NCI-H460 (cell line): ENCODE results near the gene SOBP. TPM values are rescaled to one million over a fixed set of nuclear protein-coding genes. Genes with fewer than 3 reads are reported as not detected.
"Not testable (repeated sequence)": the region's sequence is repeated elsewhere in the genome, so short reads cannot be mapped to it uniquely, and the experiment has no call there.

Experiments used
- DNase-seq: peaks from one replicate; pipeline ENCODE4 v3.0.0-alpha.2; 2016; ENCODE audit warnings: low read depth; ENCODE audit errors: extremely low read depth
- total RNA-seq: library from RNA; depleted of rRNA; stranded (reverse); fragments of >200 nt; shearing (Covaris generic); gene quantifications from 2 replicates; pipeline ENCODE4 v1.2.3, GENCODE V29; 2014

The SOBP gene
- total RNA-seq, 1 experiment from 2014 or later = 0.59 TPM

GRCh38 chr6:107520706-107521105 lies 30.8 kb downstream of the SOBP start:
- DNase-seq = not testable (repeated sequence)

DNA sequence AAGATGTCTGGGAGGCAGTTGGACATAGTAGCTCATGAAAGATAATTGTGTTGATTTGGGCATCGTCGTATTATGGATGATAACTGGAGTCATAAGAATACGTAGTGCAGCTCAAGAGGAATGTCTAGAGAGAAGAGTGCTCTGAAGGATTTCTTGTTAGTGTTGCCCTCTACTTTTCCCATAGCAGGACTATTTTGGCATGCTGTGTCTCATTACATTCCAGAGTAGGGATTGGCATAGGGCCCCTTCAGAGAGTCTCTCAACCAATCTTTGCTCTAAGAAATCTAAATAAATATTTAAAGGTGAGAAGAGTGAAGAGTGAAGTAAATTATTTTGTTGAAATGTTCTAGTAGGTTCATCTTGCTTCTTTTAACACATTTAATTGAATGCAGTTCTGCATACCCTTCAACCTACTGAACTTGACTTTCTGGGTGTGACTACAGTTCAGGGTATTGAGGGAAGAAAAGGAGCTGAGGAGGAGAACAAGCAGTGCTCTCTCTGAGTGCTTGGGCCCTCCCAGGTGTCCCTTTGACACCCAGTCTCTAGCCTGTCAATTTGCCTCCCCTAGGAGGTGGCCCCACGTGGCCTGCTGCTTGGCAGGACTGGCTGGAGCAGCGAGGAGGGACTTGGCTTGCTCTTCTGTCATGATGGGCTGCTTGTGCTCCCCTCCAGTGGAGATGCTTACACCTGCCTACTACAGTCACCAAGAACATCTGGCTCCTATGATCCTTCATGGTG lies 33.3 kb downstream of the SOBP start:
- DNase-seq = no peak

DNA sequence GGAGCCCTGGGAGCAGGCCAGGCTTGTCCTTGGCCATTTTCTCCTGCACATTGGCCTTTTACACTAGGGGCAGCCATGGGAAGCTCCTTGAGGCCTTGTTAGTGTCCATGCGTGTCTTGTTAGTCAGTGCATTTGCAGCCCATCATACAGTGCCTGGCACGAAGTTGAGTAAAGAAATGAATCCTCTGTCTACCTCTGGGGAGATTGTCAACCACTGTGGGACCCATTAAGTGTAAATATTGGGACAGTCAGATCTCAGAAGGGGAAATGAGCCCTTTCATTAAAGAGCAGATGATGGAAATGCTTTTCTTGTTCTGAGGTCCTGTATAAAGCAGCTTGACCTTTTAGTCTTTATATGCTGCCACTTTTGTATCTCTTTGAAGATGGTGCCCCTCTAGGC lies 33.9 kb downstream of the SOBP start:
- DNase-seq = no peak

DNA sequence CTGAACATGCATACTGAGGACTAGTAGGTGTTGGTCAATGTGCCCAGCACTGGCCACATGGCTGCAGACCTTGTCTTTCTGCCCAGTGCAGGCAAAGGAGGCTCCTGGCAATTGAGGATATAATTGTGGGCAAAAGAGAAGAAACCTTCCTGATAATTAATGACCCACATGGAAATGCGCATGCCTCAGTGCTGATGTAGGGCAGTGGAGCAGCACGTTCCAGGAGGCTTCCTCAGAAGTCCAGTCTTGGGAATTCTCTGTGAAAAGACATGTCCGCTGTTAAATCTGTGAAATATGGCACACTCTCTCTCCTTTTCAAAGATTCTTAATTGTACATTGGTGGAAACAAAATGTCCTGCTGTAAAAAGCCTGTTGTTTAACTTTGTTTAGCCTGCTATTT lies 34.7 kb downstream of the SOBP start:
- DNase-seq = no peak

DNA sequence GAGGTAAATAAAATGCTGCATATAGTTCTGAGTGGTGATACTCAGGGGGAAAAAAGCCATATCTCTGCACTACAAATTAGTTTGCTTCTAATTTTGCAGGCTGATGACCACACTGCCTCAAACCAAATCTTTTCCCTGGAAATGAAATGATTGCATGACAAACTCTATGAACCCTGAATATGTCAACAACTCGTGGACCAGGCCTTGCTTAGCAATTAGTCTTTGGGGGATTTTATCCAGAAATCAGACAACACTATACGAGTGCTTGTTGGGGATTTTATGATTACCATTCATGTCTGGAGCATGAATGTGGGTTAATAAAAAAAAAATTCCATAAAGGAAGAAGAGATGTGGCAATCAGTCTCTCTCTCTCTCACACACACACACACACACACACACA lies 42.0 kb downstream of the SOBP start:
- no peak for DNase-seq

DNA sequence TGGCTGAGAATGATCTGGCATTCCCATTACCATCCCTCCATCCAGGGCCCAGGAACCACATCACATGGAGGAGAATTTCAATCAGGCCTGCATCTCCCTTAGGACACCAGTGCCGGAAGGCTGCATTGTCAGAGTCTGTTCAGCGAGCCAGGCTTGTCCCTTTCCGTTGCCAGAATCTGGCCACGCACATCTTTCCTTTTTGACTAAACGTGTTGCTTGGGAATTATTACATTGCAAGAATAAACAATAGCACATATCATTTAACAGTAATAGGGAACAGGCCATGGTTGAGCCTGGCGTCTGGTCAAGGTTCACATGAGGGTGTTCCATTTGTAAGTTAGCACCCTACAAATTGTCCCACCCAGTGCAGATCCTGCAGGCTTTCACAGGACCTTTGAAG lies 42.8 kb downstream of the SOBP start:
- no peak for DNase-seq

GRCh38 chr6:107533415-107534059 lies 43.6 kb downstream of the SOBP start:
- DNase-seq = no peak

DNA sequence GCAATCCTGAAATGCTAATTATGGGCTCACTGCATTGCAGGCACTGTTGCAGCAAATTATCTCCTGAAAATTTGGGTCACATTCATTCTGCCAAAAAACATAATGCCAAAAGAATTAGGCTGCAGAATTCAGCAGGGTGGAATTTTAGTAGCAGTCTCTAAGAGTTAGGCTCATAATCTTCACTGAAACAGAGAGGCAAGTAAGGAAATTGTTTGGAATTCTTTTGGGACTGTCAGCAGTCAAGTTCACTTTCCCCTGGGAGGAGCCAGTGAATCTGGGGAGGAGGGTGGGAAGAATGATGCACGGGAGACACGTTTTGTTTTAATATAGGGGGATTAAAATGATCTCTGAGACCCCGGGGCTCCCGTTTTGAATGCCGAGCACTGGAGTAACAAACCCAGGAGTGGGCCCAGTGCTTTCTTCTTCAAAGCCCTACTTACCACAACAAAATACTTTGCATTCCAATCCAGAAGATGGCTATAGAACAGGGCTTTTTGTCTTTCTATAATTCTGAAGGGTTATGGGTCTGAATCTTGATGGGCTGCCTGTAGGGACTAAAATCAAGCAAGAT lies 44.7 kb downstream of the SOBP start:
- DNase-seq = no peak

DNA sequence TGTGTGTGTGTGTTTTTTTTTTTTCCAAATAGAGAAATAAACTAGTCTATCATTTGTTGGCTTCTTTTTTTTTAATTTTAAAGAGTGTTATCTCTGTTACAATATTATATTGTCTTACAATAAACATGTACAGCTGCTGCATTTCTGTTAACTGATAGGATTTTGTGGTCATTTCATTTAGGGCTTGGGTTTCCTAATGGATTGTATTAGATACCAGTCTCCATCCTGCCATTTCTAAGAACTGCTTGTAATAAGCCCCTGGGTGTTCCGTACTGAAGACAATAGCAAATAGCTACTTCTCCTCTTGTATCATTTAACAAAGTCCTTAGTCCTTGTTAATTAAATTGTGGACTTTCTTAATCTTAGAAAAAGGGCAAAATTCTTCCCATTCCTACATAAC lies 45.7 kb downstream of the SOBP start:
- DNase-seq = no peak

- DNase-seq = no peak
Measured at GRCh38 chr6:107536180-107536961, 46.5 kb downstream of the SOBP start.

DNA sequence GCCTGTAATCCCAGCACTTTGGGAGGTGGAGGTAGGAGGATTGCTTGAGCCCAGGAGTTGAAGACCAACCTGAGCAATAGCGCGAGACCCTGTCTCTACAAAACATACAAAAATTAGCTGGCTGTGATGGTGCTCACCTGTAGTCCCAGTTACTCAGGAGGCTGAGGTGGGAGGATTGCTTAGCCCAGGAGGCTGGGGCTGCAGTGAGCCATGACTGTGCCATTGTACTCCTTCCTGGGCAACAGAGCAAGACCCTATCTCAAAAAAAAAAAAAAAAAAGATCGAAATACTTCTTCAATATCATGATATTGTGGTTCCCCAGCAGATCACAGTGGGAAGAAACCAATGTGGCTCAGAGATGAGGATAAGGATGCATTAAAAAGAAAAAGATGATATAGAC lies 47.6 kb downstream of the SOBP start:
- DNase-seq = no peak

DNA sequence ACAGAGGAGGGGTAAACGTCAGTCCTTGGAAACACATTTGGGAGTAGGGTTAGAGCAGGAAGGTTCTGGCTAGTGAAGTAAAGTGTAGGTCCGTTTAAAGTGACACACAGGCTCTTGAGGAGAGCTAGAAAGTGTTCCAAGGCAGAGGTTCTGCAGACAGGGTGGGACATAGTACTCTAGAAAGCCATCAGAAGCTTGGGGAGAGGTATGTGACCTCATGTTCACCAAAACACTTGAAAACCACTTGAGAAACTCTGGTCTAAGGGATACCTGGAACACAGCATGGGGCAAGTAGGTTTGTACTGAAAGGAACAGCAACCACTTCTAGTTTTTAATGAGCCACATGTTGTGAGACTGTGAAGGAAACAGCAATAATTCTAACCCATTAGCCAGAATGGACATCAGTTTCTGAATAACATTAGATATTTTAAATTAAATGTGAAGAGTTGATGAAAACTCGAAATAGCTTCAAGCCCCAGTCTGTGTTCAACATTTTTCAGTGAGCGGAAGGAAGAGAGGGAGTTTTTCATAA lies 49.0 kb downstream of the SOBP start:
- no peak for DNase-seq

DNA sequence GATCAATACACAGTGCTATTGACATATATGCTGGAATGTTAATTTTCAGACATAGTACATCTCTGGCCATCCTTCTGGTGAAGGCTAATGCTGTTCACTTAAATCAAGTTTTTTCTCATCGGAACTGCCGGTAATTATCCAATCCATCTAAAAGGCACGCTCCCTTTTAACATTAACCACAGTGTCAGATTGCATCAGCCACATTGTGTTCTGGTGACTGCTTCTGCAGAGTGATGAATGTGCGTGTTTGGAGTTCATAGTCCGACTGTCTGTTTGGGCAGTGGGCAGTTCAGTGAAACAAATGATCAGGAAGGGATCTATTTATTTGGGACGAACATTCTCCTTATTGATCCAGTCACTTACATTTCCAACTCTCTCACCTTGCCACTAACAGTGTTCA lies 49.5 kb downstream of the SOBP start:
- peak; percentile 25 for DNase-seq

DNA sequence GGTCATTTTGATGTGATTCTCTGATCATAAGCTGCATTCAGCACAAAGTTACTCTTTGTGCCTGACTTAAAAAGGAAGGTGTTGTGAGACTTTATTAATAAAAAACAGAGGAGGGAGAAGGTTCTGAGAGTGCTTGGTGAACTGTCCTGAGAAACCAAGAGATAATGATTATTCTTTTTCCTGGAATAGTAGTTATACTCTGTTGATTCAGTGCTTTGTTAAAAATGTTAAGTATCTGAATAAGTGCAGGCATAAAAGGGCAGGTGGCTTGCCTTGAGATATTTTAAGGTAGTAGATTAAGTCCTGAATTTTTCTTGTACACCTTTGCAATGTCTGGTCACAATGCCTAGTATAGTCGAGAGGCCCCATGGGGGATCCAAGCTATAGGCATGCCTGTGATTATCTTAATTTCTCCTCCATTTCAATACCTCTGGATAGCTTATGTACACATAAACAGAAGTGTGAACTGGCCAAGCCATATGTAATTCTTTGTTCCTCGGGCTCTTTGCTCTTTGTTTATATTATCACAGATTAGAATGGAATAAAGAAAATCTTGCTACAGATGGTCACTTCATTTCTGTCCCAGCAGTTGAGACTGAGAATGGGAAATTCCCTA lies 50.0 kb downstream of the SOBP start:
- DNase-seq = no peak

GRCh38 chr6:107540465-107540857 lies 50.5 kb downstream of the SOBP start:
- DNase-seq = no peak

- no peak for DNase-seq
Measured at GRCh38 chr6:107542192-107542668, 52.3 kb downstream of the SOBP start.

- DNase-seq = no peak
Measured at GRCh38 chr6:107543088-107543487, 53.2 kb downstream of the SOBP start.

DNA sequence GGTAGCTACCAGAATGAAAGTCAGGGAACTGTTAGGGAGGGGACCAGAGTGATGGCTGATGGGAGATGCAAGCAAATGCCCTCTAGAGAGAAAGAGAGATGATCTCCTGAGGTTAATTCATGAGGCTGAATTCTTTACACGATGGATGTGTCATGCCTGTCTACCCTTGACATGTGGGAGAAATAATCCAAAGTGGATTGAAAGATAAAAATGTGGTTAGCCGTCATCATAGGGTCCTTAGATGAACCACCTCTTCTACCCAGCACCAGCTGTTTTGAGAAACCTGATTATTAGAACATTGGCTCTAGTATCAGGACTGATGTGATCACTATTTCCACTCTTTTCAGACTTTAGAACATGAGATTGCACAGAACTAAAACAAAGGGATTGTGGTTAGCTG lies 53.6 kb downstream of the SOBP start:
- DNase-seq = no peak

GRCh38 chr6:107545763-107546162 lies 55.8 kb downstream of the SOBP start:
- no peak for DNase-seq

DNA sequence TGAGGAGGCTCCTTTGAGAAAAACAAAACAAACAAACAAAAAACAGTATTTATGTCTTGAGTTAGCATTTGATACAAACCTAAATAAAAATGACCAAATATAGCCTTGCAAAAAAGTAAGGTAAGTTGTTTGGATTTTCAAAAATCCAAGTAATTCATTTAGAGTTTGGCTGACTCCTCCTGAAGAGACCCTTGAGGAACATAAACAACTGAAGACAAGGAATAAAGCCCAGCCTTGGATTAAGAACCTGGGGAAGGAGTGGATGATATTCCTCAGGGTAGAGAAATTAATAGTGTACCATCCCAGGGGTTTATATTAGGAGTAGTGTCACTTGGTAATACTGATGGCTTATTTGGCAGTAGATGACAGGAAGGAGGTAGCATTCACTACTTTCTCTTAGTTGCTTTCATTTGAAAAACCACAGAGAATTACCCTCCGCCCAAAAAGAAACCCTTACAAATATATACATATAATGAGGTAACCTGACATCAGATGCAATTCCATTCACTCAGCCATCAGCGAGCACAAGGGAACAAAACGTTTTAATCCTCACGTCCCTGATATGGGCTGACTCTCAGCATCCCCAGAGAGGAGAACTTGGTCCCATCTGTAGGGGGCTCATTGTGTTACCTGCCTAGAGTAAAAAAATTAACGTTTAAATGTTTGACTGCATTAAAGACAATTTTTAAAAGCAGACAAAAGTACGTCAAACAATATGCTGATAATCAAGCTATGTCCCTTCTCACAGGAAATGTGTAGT lies 57.0 kb downstream of the SOBP start:
- DNase-seq = no peak
